ENCODE measurements around the gene DRC3. TPM values are rescaled to one million over a fixed set of nuclear protein-coding genes. Genes with fewer than 3 reads are reported as not detected.

The DRC3 gene
- total and polyA plus RNA-seq, 2 donors (not counting 1 experiment from before 2014, with no cell fraction given): 0.17 TPM; not detected in 1

- DNase-seq (no peak), ATAC-seq (ENCODE audit: low read depth) (no peak)
- H2AFZ ChIP-seq (ENCODE audit: insufficient read depth, low read depth, low read length, poor library complexity, severe bottlenecking): no peak overlapping the region
- H3K9me3 ChIP-seq (ENCODE audit: control extremely low read depth in 1 of 3, control insufficient read depth in 2 of 3, insufficient read depth in 1 of 3, low read length in 2 of 3): no peaks in the 10 kb centered on the region
- TF ChIP-seq EZH2 (IDR thresholded peaks at IDR 0.05; ENCODE audit: borderline replicate concordance, insufficient read depth, low read depth, low read length, poor library complexity, severe bottlenecking) (no peak), CTCF (IDR thresholded peaks at IDR 0.05) (no peak)
- no peak overlapping the region for H3K9ac ChIP-seq (ENCODE audit: low read length)
- H3K79me2 ChIP-seq (ENCODE audit: control insufficient read depth, insufficient read depth, low read length): no peaks in the 10 kb centered on the region
- no peak overlapping the region for H3K4me2 ChIP-seq (replicated peaks; ENCODE audit: low read depth, low read length, poor library complexity, severe bottlenecking)
- H3K27ac Mint-ChIP-seq: no peak overlapping the region
- no peaks in the 10 kb centered on the region for H3K9me3 Mint-ChIP-seq (ENCODE audit: insufficient read depth)
- intact Hi-C loops (cut with micrococcal nuclease): no loop called here
- H3K4me1 ChIP-seq (ENCODE audit: control insufficient read depth in 2 of 2, insufficient read depth in 2 of 2, low read length in 2 of 2): no peaks in the 10 kb centered on the region
- no peaks in the 10 kb centered on the region for H3K27me3 Mint-ChIP-seq
- H3K4me3 ChIP-seq (ENCODE audit: control extremely low read depth in 1 of 5, extremely low read depth in 1 of 5, insufficient read depth in 1 of 5, low read depth in 2 of 5, low read length in 4 of 5): no peak overlapping the region
- H3K4me1 Mint-ChIP-seq: peaks cover 4% of the 10 kb centered on the region
- H3K4me3 Mint-ChIP-seq: no peak overlapping the region
- H3K27ac ChIP-seq (ENCODE audit: low read length in 2 of 2): no peak overlapping the region
- 100% methylated on average over 2 of the region's 5 CpGs for WGBS (ENCODE audit: insufficient coverage)
- H3K27me3 ChIP-seq (replicated peaks in 1 of 4; ENCODE audit: control extremely low read depth in 1 of 4, control insufficient read depth in 3 of 4, insufficient read depth in 4 of 4, low read length in 3 of 4): no peaks in the 10 kb centered on the region
- CTCF ChIA-PET: interaction anchor here (1.1 kb wide), 1 partner anchor 24 kb away, joined by 4 read pairs; no protein-coding TSS in a partner anchor
- H3K36me3 ChIP-seq (replicated peaks in 1 of 2; ENCODE audit: control extremely low read depth in 1 of 2, control insufficient read depth in 1 of 2, extremely low read depth in 1 of 2, insufficient read depth in 2 of 2, low read length in 1 of 2): peaks cover 0 to 51% of the 10 kb centered on the region in 2 experiments
- no peaks in the 10 kb centered on the region for H4K20me1 ChIP-seq (ENCODE audit: control insufficient read depth, insufficient read depth, low read length, poor library complexity, severe bottlenecking)
- POLR2A ChIA-PET: no interaction called here
Observed at GRCh38 chr17:18008496-18009268, 36.0 kb downstream of the DRC3 start.

- no peak overlapping the region for H3K27ac Mint-ChIP-seq
- Histone ChIP-seq H4K20me1 (ENCODE audit: control insufficient read depth, insufficient read depth, low read length, poor library complexity, severe bottlenecking) (no peaks in the 10 kb centered on the region), H3K79me2 (ENCODE audit: control insufficient read depth, insufficient read depth, low read length) (no peaks in the 10 kb centered on the region), H3K4me1 (ENCODE audit: control insufficient read depth in 2 of 2, insufficient read depth in 2 of 2, low read length in 2 of 2) (no peaks in the 10 kb centered on the region), H2AFZ (ENCODE audit: insufficient read depth, low read depth, low read length, poor library complexity, severe bottlenecking) (no peak overlapping the region), H3K27me3 (replicated peaks in 1 of 4; ENCODE audit: control extremely low read depth in 1 of 4, control insufficient read depth in 3 of 4, insufficient read depth in 4 of 4, low read length in 3 of 4) (no peaks in the 10 kb centered on the region), H3K36me3 (replicated peaks in 1 of 2; ENCODE audit: control extremely low read depth in 1 of 2, control insufficient read depth in 1 of 2, extremely low read depth in 1 of 2, insufficient read depth in 2 of 2, low read length in 1 of 2) (peaks cover 0 to 57% of the 10 kb centered on the region in 2 experiments), H3K9me3 (ENCODE audit: control extremely low read depth in 1 of 3, control insufficient read depth in 2 of 3, insufficient read depth in 1 of 3, low read length in 2 of 3) (no peaks in the 10 kb centered on the region), H3K9ac (ENCODE audit: low read length) (no peak overlapping the region), H3K4me2 (replicated peaks; ENCODE audit: low read depth, low read length, poor library complexity, severe bottlenecking) (no peak overlapping the region), H3K4me3 (ENCODE audit: control extremely low read depth in 1 of 5, extremely low read depth in 1 of 5, insufficient read depth in 1 of 5, low read depth in 2 of 5, low read length in 4 of 5) (no peak overlapping the region), H3K27ac (ENCODE audit: low read length in 2 of 2) (no peak overlapping the region)
- no peaks in the 10 kb centered on the region for H3K27me3 Mint-ChIP-seq
- no peak overlapping the region for H3K4me3 Mint-ChIP-seq
- no peaks in the 10 kb centered on the region for H3K4me1 Mint-ChIP-seq
- CTCF ChIA-PET: no interaction called here
- DNase-seq (no peak), ATAC-seq (ENCODE audit: low read depth) (no peak)
- POLR2A ChIA-PET: no interaction called here
- H3K9me3 Mint-ChIP-seq (ENCODE audit: insufficient read depth): no peaks in the 10 kb centered on the region
- intact Hi-C loops (cut with micrococcal nuclease): no loop called here
- TF ChIP-seq EZH2 (IDR thresholded peaks at IDR 0.05; ENCODE audit: borderline replicate concordance, insufficient read depth, low read depth, low read length, poor library complexity, severe bottlenecking): no peak
- TF ChIP-seq CTCF (IDR thresholded peaks at IDR 0.05): no peak
- 84% methylated on average over 8 of the region's 8 CpGs for WGBS (ENCODE audit: insufficient coverage)
Observed at GRCh38 chr17:18009609-18010420, 37.2 kb downstream of the DRC3 start.

All from B cell (primary cell).